ENCODE results near the gene IL2.
A peak's percentile ranks its signal among the peaks of the same experiment; 100 is the strongest.

The IL2 gene

DNA sequence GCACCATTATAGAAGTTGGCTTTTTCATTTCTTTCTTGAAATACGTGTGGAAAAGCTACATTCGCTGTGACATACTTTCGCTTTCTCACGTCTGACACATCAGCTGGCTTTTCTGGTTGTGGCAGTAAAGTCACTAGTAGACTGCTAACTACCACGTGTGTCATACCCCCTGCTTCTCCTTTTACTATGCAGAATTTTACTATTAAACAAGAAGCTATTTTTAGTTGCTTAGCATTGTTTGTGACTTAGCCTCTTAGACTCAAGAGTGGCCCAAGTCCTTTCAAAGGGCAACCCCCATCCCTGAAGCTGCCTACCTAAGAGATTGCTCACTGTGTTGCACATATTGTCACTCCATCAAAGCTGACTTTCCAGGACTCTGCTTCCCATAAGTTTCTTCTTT is 2.1 kb upstream of the IL2 start:
- DNase-seq (ENCODE audit: low read depth in 1 of 2, low spot score in 1 of 2), result peak in 1 of 2 experiments; percentile 15
- Histone ChIP-seq H3K27me3 (ENCODE audit: insufficient read depth, poor library complexity, severe bottlenecking) (peaks cover 4% of the 10 kb centered on the region), H3K27ac (replicated peaks) (no peak overlapping the region), H3K4me3 (replicated peaks; ENCODE audit: insufficient read depth, low read length) (peak overlapping the region; percentile 13; the same call in 1 of the 2 replicates)
- TF ChIP-seq, protein P1, sequence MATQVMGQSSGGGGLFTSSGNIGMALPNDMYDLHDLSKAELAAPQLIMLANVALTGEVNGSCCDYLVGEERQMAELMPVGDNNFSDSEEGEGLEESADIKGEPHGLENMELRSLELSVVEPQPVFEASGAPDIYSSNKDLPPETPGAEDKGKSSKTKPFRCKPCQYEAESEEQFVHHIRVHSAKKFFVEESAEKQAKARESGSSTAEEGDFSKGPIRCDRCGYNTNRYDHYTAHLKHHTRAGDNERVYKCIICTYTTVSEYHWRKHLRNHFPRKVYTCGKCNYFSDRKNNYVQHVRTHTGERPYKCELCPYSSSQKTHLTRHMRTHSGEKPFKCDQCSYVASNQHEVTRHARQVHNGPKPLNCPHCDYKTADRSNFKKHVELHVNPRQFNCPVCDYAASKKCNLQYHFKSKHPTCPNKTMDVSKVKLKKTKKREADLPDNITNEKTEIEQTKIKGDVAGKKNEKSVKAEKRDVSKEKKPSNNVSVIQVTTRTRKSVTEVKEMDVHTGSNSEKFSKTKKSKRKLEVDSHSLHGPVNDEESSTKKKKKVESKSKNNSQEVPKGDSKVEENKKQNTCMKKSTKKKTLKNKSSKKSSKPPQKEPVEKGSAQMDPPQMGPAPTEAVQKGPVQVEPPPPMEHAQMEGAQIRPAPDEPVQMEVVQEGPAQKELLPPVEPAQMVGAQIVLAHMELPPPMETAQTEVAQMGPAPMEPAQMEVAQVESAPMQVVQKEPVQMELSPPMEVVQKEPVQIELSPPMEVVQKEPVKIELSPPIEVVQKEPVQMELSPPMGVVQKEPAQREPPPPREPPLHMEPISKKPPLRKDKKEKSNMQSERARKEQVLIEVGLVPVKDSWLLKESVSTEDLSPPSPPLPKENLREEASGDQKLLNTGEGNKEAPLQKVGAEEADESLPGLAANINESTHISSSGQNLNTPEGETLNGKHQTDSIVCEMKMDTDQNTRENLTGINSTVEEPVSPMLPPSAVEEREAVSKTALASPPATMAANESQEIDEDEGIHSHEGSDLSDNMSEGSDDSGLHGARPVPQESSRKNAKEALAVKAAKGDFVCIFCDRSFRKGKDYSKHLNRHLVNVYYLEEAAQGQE (IDR thresholded peaks at IDR 0.05; ENCODE audit: insufficient replicate concordance, low read depth), result no peak
- TF ChIP-seq, protein P2, sequence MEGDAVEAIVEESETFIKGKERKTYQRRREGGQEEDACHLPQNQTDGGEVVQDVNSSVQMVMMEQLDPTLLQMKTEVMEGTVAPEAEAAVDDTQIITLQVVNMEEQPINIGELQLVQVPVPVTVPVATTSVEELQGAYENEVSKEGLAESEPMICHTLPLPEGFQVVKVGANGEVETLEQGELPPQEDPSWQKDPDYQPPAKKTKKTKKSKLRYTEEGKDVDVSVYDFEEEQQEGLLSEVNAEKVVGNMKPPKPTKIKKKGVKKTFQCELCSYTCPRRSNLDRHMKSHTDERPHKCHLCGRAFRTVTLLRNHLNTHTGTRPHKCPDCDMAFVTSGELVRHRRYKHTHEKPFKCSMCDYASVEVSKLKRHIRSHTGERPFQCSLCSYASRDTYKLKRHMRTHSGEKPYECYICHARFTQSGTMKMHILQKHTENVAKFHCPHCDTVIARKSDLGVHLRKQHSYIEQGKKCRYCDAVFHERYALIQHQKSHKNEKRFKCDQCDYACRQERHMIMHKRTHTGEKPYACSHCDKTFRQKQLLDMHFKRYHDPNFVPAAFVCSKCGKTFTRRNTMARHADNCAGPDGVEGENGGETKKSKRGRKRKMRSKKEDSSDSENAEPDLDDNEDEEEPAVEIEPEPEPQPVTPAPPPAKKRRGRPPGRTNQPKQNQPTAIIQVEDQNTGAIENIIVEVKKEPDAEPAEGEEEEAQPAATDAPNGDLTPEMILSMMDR (IDR thresholded peaks at IDR 0.05; ENCODE audit: insufficient read depth, low read length), result no peak
- TF ChIP-seq SPI1 (IDR thresholded peaks at IDR 0.05; ENCODE audit: borderline replicate concordance, low read depth) (no peak), POLR2AphosphoS5 (IDR thresholded peaks at IDR 0.05; ENCODE audit: low read depth) (no peak), GABPA (IDR thresholded peaks at IDR 0.05; ENCODE audit: low read depth) (no peak)

DNA sequence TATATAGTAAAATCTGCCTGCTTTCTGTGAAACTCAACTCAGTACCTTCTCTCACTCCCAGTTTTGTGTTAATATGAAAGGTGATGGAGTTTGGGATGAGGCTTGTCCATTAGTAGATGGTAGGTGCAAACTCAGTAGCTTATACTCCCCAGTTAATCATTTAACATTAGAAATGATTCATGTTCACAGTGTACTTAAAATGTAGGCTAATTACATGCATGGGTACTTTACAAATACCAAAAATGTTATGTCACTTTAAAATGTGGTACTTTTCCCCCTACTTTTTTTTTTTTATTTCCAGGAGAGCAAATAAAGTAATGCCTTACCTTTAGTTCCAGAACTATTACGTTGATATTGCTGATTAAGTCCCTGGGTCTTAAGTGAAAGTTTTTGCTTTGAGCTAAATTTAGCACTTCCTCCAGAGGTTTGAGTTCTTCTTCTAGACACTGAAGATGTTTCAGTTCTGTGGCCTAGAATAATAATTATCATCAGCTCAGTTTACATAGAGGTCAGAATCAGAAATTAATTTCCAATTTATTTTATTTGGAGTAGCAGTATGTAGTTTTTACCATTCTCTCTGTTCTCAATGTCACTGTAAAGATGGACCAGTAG is 3.0 kb downstream of the IL2 start:
- TF ChIP-seq, protein P1 (IDR thresholded peaks at IDR 0.05; ENCODE audit: insufficient replicate concordance, low read depth), result no peak
- TF ChIP-seq GABPA (IDR thresholded peaks at IDR 0.05; ENCODE audit: low read depth) (no peak), SPI1 (IDR thresholded peaks at IDR 0.05; ENCODE audit: borderline replicate concordance, low read depth) (no peak)
- TF ChIP-seq, protein P2 (IDR thresholded peaks at IDR 0.05; ENCODE audit: insufficient read depth, low read length), result no peak
- no peak overlapping the region for H3K27ac ChIP-seq (replicated peaks)
- DNase-seq (ENCODE audit: low read depth in 1 of 2, low spot score in 1 of 2), result no peak
- no peak overlapping the region for H3K4me3 ChIP-seq (replicated peaks; ENCODE audit: insufficient read depth, low read length)
- H3K27me3 ChIP-seq (ENCODE audit: insufficient read depth, poor library complexity, severe bottlenecking), result peaks cover 4% of the 10 kb centered on the region

DNA sequence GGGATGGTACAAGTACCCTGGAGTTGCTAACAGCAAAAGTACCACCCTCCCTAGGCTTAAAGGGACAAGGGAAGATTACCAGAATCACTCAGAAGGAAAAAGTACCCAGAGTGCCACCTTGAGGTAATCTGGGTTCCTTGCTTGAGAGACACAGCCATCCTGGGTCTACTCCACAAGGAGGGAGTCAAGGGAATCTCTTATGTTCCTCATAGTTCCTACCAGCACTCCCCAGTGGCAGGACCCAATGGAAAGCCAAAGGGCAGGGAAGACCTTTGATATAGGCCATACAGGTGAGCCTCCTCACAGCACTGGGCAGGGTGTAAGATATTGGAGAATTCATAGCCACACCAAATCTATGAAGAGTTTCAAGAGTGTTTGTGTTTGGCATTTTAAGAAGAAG is 5.7 kb downstream of the IL2 start:
- DNase-seq (ENCODE audit: low read depth in 1 of 2, low spot score in 1 of 2), result peak in 1 of 2 experiments; percentile 3
- peaks cover 2% of the 10 kb centered on the region for H3K27me3 ChIP-seq (ENCODE audit: insufficient read depth, poor library complexity, severe bottlenecking)
- TF ChIP-seq, protein P2 (IDR thresholded peaks at IDR 0.05; ENCODE audit: insufficient read depth, low read length), result peak; percentile 14
- no peak for TF ChIP-seq GABPA (IDR thresholded peaks at IDR 0.05; ENCODE audit: low read depth)
- H3K27ac ChIP-seq (replicated peaks), result no peak overlapping the region
- no peak overlapping the region for H3K4me3 ChIP-seq (replicated peaks; ENCODE audit: insufficient read depth, low read length)

DNA sequence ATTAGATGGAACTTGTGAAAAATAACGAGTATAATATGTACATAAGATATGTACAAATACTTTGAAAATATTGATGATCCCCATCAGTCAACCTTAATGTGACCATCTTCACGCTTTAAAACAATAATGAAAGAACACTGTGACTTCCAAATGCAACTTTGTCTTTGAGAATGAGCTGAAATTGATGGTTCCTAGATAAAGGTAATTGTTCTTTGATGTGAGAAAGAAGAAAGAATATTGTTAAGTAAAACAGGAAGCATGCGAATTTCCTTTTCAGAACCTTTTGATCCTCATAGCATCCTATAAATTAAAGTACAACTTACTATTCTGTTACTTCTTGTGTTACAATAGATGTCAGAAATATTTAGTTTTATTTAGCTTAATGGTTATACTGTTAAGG is 22.2 kb downstream of the IL2 start:
- no peaks in the 10 kb centered on the region for H3K27me3 ChIP-seq (ENCODE audit: insufficient read depth, poor library complexity, severe bottlenecking)
- no peak for TF ChIP-seq GABPA (IDR thresholded peaks at IDR 0.05; ENCODE audit: low read depth)
- TF ChIP-seq, protein P1 (IDR thresholded peaks at IDR 0.05; ENCODE audit: insufficient replicate concordance, low read depth), result no peak
- no peak for TF ChIP-seq POLR2AphosphoS5 (IDR thresholded peaks at IDR 0.05; ENCODE audit: low read depth)
- TF ChIP-seq SPI1 (IDR thresholded peaks at IDR 0.05; ENCODE audit: borderline replicate concordance, low read depth), result no peak
- TF ChIP-seq, protein P2 (IDR thresholded peaks at IDR 0.05; ENCODE audit: insufficient read depth, low read length), result no peak
- H3K27ac ChIP-seq (replicated peaks), result no peak overlapping the region
- H3K4me3 ChIP-seq (replicated peaks; ENCODE audit: insufficient read depth, low read length), result no peak overlapping the region
- DNase-seq (ENCODE audit: low read depth in 1 of 2, low spot score in 1 of 2), result no peak
